ENCODE data around the gene KLHL11.
"Not testable (repeated sequence)": the region's sequence is repeated elsewhere in the genome, so short reads cannot be mapped to it uniquely, and the experiment has no call there.

The KLHL11 gene

GRCh38 chr17:41888332-41888965, 23.2 kb upstream of the KLHL11 start:
- no peak for DNase-seq

GRCh38 chr17:41885733-41886132, 20.5 kb upstream of the KLHL11 start:
- DNase-seq = no peak

GRCh38 chr17:41882756-41883155, 17.5 kb upstream of the KLHL11 start:
- DNase-seq = no peak

- DNase-seq = no peak
Measured at GRCh38 chr17:41880130-41880529, 14.9 kb upstream of the KLHL11 start.

- DNase-seq = not testable (repeated sequence)
Measured at GRCh38 chr17:41874293-41874670, 9.1 kb upstream of the KLHL11 start.

- no peak for DNase-seq
Measured at GRCh38 chr17:41873559-41874292, 8.5 kb upstream of the KLHL11 start.

GRCh38 chr17:41871789-41872188, 6.6 kb upstream of the KLHL11 start:
- no peak for DNase-seq

- DNase-seq = no peak
Measured at GRCh38 chr17:41870627-41871026, 5.4 kb upstream of the KLHL11 start.

- no peak for DNase-seq
Measured at GRCh38 chr17:41870097-41870496, 4.9 kb upstream of the KLHL11 start.

GRCh38 chr17:41869426-41869825, 4.2 kb upstream of the KLHL11 start:
- DNase-seq = no peak

- no peak for DNase-seq
Measured at GRCh38 chr17:41868568-41868967, 3.3 kb upstream of the KLHL11 start.

GRCh38 chr17:41865596-41865893, 322 bp upstream of the KLHL11 start:
- DNase-seq = no peak

GRCh38 chr17:41864498-41864835, 756 bp downstream of the KLHL11 start:
- DNase-seq = no peak

GRCh38 chr17:41863074-41863848, 2.0 kb downstream of the KLHL11 start:
- DNase-seq = no peak

GRCh38 chr17:41860254-41860931, 4.8 kb downstream of the KLHL11 start:
- no peak for DNase-seq

- not testable (repeated sequence) for DNase-seq
Measured at GRCh38 chr17:41851382-41851781, 13.8 kb downstream of the KLHL11 start.

GRCh38 chr17:41849251-41849990, 15.8 kb downstream of the KLHL11 start:
- no peak for DNase-seq

GRCh38 chr17:41848788-41849187, 16.4 kb downstream of the KLHL11 start:
- no peak for DNase-seq

- DNase-seq = no peak
Measured at GRCh38 chr17:41844971-41845370, 20.3 kb downstream of the KLHL11 start.

- DNase-seq = not testable (repeated sequence)
Measured at GRCh38 chr17:41840781-41841180, 24.4 kb downstream of the KLHL11 start.

- DNase-seq = not testable (repeated sequence)
Measured at GRCh38 chr17:41839448-41839847, 25.8 kb downstream of the KLHL11 start.

GRCh38 chr17:41837761-41838538, 27.3 kb downstream of the KLHL11 start, which contains the start of gene KLHL10:
Gene KLHL10, plus strand, starts transcription at chr17:41837825. Its CDS starts 108 bp downstream, at chr17:41837933.
- DNase-seq = no peak

Data from amniotic stem cell (primary cell).